IMR-90 (cell line): ENCODE data around the gene PAPSS2. TPM values are rescaled to one million over a fixed set of nuclear protein-coding genes. Genes with fewer than 3 reads are reported as not detected.

Source experiments
- ATAC-seq: fragments of 200-7000 bp; cut with Tn5 transposase; 2 replicates; pipeline ENCODE4 v1.9.1; 2020; ENCODE audit warnings: low read depth, mild to moderate bottlenecking, moderate library complexity
- Bru-seq: library from RNA; stranded (reverse); fragments of 400-500 nt; gene quantifications from one replicate; lab custom pipeline; 2021; lab: Mats Ljungman, UMichigan
- BruChase-seq, 2 experiments: library from RNA; stranded (reverse); fragments of 400-500 nt; gene quantifications; one replicate each; lab custom pipeline; 2021; lab: Mats Ljungman, UMichigan
- BruUV-seq: library from RNA; stranded (reverse); fragments of 400-500 nt; replicated peaks from 2 replicates; lab custom pipeline; 2021; lab: Mats Ljungman, UMichigan
- CTCF ChIA-PET: fragments of 300-600 bp; formaldehyde crosslinking; extraction: SDS; loops from one replicate; lab custom pipeline; 2021; ENCODE audit warnings: antibody characterized with exemption; lab: Yijun Ruan, JAX
- POLR2A ChIA-PET: fragments of 300-600 bp; sonication (Branson Sonifier 250); formaldehyde crosslinking; loops from one replicate; lab custom pipeline; 2022; ENCODE audit warnings: antibody characterized with exemption; ENCODE audit not compliant: unreplicated experiment; lab: Charles Lee
- DNase-seq: peaks from one replicate; pipeline ENCODE4 v3.0.0; 2013
- H2AFZ ChIP-seq: replicated peaks from 2 replicates; pipeline ENCODE3; 2013; ENCODE audit warnings: low read length, mild to moderate bottlenecking; ENCODE audit not compliant: poor library complexity
- H2AK5ac ChIP-seq: 2 replicates; pipeline ENCODE4 v1.6.1; 2013; ENCODE audit warnings: low read depth, low read length, inconsistent platforms
- H2AK9ac ChIP-seq: replicated peaks from 2 replicates; pipeline ENCODE3; 2013; ENCODE audit warnings: mild to moderate bottlenecking, low read depth, low read length, moderate library complexity; ENCODE audit not compliant: poor library complexity
- H2BK120ac ChIP-seq: 2 replicates; pipeline ENCODE4 v1.6.1; 2013; ENCODE audit warnings: low read depth, low read length, inconsistent platforms
- H2BK15ac ChIP-seq: 3 replicates; pipeline ENCODE4 v1.6.1; 2013; ENCODE audit warnings: low read depth, low read length, inconsistent platforms
- H2BK20ac ChIP-seq: 2 replicates; pipeline ENCODE4 v1.6.1; 2013; ENCODE audit warnings: low read depth, mild to moderate bottlenecking, inconsistent platforms, low read length, moderate library complexity
- H2BK5ac ChIP-seq: 2 replicates; pipeline ENCODE4 v1.6.1; 2013; ENCODE audit warnings: mild to moderate bottlenecking, low read depth, low read length, inconsistent platforms; ENCODE audit not compliant: poor library complexity, severe bottlenecking
- H3K14ac ChIP-seq: replicated peaks from 2 replicates; pipeline ENCODE4 v1.6.1; 2013; ENCODE audit warnings: low read depth, low read length, inconsistent platforms
- H3K18ac ChIP-seq: 2 replicates; pipeline ENCODE4 v1.6.1; 2013; ENCODE audit warnings: low read depth, low read length, control low read depth
- H3K23ac ChIP-seq: 2 replicates; pipeline ENCODE4 v1.6.1; 2013; ENCODE audit warnings: low read depth, low read length, inconsistent platforms
- H3K27ac ChIP-seq: 2 replicates; pipeline ENCODE4 v1.5.1; 2013; ENCODE audit warnings: mild to moderate bottlenecking, control low read depth, low read length; ENCODE audit not compliant: insufficient read depth
- H3K27me3 ChIP-seq: 2 replicates; pipeline ENCODE4 v1.6.1; 2013; ENCODE audit warnings: low read length; ENCODE audit not compliant: control insufficient read depth, insufficient read depth
- H3K36me3 ChIP-seq: 2 replicates; pipeline ENCODE4 v1.6.1; 2013; ENCODE audit warnings: low read length, mixed read lengths; ENCODE audit not compliant: control insufficient read depth, insufficient read depth
- H3K4ac ChIP-seq: 2 replicates; pipeline ENCODE4 v1.6.1; 2013; ENCODE audit warnings: low read depth, low read length, inconsistent platforms
- H3K4me1 ChIP-seq: 2 replicates; pipeline ENCODE4 v1.6.1; 2013; ENCODE audit warnings: low read length, mixed read lengths; ENCODE audit not compliant: control insufficient read depth, insufficient read depth
- H3K4me2 ChIP-seq: 2 replicates; pipeline ENCODE4 v1.6.1; 2013; ENCODE audit warnings: low read depth, mild to moderate bottlenecking, control low read depth, low read length, moderate library complexity
- H3K4me3 ChIP-seq: 2 replicates; pipeline ENCODE4 v1.5.1; 2013; ENCODE audit warnings: low read depth, mild to moderate bottlenecking, control low read depth, low read length, moderate library complexity; ENCODE audit not compliant: insufficient read depth
- H3K56ac ChIP-seq: 2 replicates; pipeline ENCODE4 v1.6.1; 2013; ENCODE audit warnings: low read length, inconsistent platforms; ENCODE audit not compliant: insufficient read depth; ENCODE audit errors: extremely low read depth
- H3K79me1 ChIP-seq, 2 experiments: 2 replicates each; pipeline ENCODE4 v1.6.1; 2013; ENCODE audit warnings: low read length in 2 of 2, inconsistent platforms in 1 of 2, low read depth in 1 of 2
- H3K9ac ChIP-seq: 2 replicates; pipeline ENCODE4 v1.6.1; 2013; ENCODE audit warnings: low read depth, low read length, control low read depth
- H3K9me1 ChIP-seq: 2 replicates; pipeline ENCODE4 v1.6.1; 2013; ENCODE audit warnings: low read length, inconsistent platforms; ENCODE audit not compliant: insufficient read depth
- H3K9me3 ChIP-seq: 2 replicates; pipeline ENCODE4 v1.6.1; 2013; ENCODE audit warnings: low read length; ENCODE audit not compliant: control insufficient read depth, insufficient read depth
- H4K20me1 ChIP-seq: 2 replicates; pipeline ENCODE4 v1.6.1; 2013; ENCODE audit warnings: low read length, inconsistent platforms; ENCODE audit not compliant: insufficient read depth
- H4K5ac ChIP-seq: 2 replicates; pipeline ENCODE4 v1.6.1; 2013; ENCODE audit warnings: mild to moderate bottlenecking, low read depth, low read length, control low read depth
- H4K8ac ChIP-seq, 2 experiments: 2 replicates each; pipeline ENCODE4 v1.6.1; 2013; ENCODE audit warnings: low read depth in 2 of 2, low read length in 2 of 2, control low read depth in 1 of 2, inconsistent platforms in 1 of 2
- H4K91ac ChIP-seq: 2 replicates; pipeline ENCODE4 v1.6.1; 2013; ENCODE audit warnings: low read depth, low read length, inconsistent platforms; ENCODE audit not compliant: insufficient read depth
- BHLHE40 ChIP-seq: fragments of 150-350 bp; IDR thresholded peaks from 2 replicates; pipeline ENCODE4 v1.6.1; 2016; ENCODE audit warnings: mild to moderate bottlenecking, low read depth, low read length
- MAFK ChIP-seq: IDR thresholded peaks from 2 replicates; pipeline ENCODE4 v1.6.1; 2012; ENCODE audit warnings: low read depth, low read length, improper control_type of control experiment
- MAZ ChIP-seq: IDR thresholded peaks from 2 replicates; pipeline ENCODE4 v1.6.1; 2012; ENCODE audit warnings: low read depth, mild to moderate bottlenecking, low read length, improper control_type of control experiment, moderate library complexity, borderline replicate concordance
- MXI1 ChIP-seq: IDR thresholded peaks from 2 replicates; pipeline ENCODE4 v1.6.1; 2012; ENCODE audit warnings: low read depth, mild to moderate bottlenecking, low read length, moderate library complexity, borderline replicate concordance
- NFE2L2 ChIP-seq: fragments of 150-350 bp; IDR thresholded peaks from 2 replicates; pipeline ENCODE4 v1.6.1; 2016; ENCODE audit warnings: low read depth, mild to moderate bottlenecking, low read length
- POLR2A ChIP-seq: IDR thresholded peaks from 2 replicates; pipeline ENCODE4 v1.6.1; 2012; ENCODE audit warnings: mild to moderate bottlenecking, low read depth, low read length
- RAD21 ChIP-seq: IDR thresholded peaks from 2 replicates; pipeline ENCODE4 v1.6.1; 2012; ENCODE audit warnings: low read length, improper control_type of control experiment
- RFX5 ChIP-seq: IDR thresholded peaks from 2 replicates; pipeline ENCODE4 v1.8.0; 2012; ENCODE audit warnings: low read depth, mild to moderate bottlenecking, low read length, moderate library complexity
- WGBS, 2 experiments: methylation state at CpG; one replicate each; pipeline versions ENCODE4 v1.1.5 to v1.1.7; 2013; ENCODE audit warnings: missing lambda C conversion rate in 2 of 2; ENCODE audit not compliant: insufficient read length in 1 of 2; ENCODE audit errors: extremely low coverage in 2 of 2; 5-methylcytosine and 5-hydroxymethylcytosine counted together
- dilution Hi-C: fragments of 300-500 bp; cut with HindIII; formaldehyde crosslinking; loops from one replicate; pipeline ENCODE4 v1.14.3; 2018; ENCODE audit warnings: low sequenced_read_pairs; ENCODE audit not compliant: unreplicated experiment
- in situ Hi-C: fragments of 300-500 bp; cut with MboI; formaldehyde crosslinking; loops from 3 replicates; pipeline ENCODE4 v1.14.3; 2019; ENCODE audit warnings: low sequenced_read_pairs, inconsistent platforms, mixed read lengths
- intact Hi-C: fragments of 100-400 bp; cut with micrococcal nuclease; formaldehyde crosslinking; loops from 2 replicates; pipeline ENCODE4 v1.10.0; 2022
- long read RNA-seq: library from polyadenylated mRNA; unstranded; transcript quantifications from one replicate; pipeline ENCODE4 v2.0.0, GENCODE V29; 2021; ENCODE audit not compliant: unreplicated experiment
- polyA plus RNA-seq, 3 experiments: library from polyadenylated mRNA; depleted of rRNA; stranded (reverse); fragments of >200 nt; gene quantifications; 2 replicates each; pipeline ENCODE4 v1.2.3, GENCODE V29; 2012; ENCODE audit warnings: low replicate concordance in 1 of 3
- total RNA-seq: library from RNA; depleted of rRNA; stranded (reverse); fragments of >200 nt; gene quantifications from 2 replicates; pipeline ENCODE4 v1.2.3, GENCODE V29; 2012; rRNA removed
- TF ChIP-seq, protein P1 (sequence below): fragments of 150-350 bp; IDR thresholded peaks from 2 replicates; pipeline ENCODE4 v1.6.1; 2017; ENCODE audit warnings: mild to moderate bottlenecking, antibody characterized with exemption, low read length, low read depth
- TF ChIP-seq, protein P2 (sequence below): conservative IDR thresholded peaks from 2 replicates; pipeline ENCODE4 v1.5.1; 2012; ENCODE audit warnings: mild to moderate bottlenecking, low read depth, low read length, improper control_type of control experiment

Gene PAPSS2
- 55.0 and 58.6 TPM in 2 replicates for total RNA-seq
- 51.1 and 63.3 TPM in 2 replicates for polyA plus RNA-seq (2012; rRNA removed)
- 27.9 and 34.6 TPM in 2 replicates for polyA plus RNA-seq (2012; cell fraction: cytosol; rRNA removed)
- 18.2 and 48.5 TPM in 2 replicates for polyA plus RNA-seq (2012; cell fraction: nucleus; rRNA removed; ENCODE audit: low replicate concordance)
- percentile 97 among the genes with signal in this experiment for Bru-seq, nascent RNA
- BruChase-seq, experiment 1, labeled RNA remaining after a 6-hour chase = percentile 95 among the genes with signal in this experiment
- BruChase-seq, experiment 2, labeled RNA remaining after a 2-hour chase = percentile 89 among the genes with signal in this experiment
- long read RNA-seq, transcript PAPSS2-201 (12 exons, 3,949 nt) = major isoform, 196 of 253 reads
- long read RNA-seq, partial matches to known transcripts = 45 of 253 reads
- long read RNA-seq, other reads (novel, unspliced or antisense) = 12 of 253 reads

GRCh38 chr10:87659571-87660483 lies at the start of gene PAPSS2:
Gene PAPSS2 (plus strand): TSS chr10:87659878. CDS start chr10:87659982, 104 bp downstream.
- ATAC-seq (peak; percentile 71), DNase-seq (peak; percentile 68)
- Histone ChIP-seq H3K4me3 (peak within 1 kb of the TSS; percentile 98), H2BK15ac (peak within 1 kb of the TSS; percentile 64; the same call in 2 of the 3 replicates), H2BK20ac (peak within 1 kb of the TSS; percentile 88), H2AK5ac (peak within 1 kb of the TSS; percentile 96), H3K9ac (peak within 1 kb of the TSS; percentile 83), H3K56ac (peak within 1 kb of the TSS; percentile 89), H3K4ac (peak within 1 kb of the TSS; percentile 92), H2AFZ (peak within 1 kb of the TSS; percentile 93), H3K4me2 (peak within 1 kb of the TSS; percentile 83), H3K9me3 (no peaks in the 10 kb centered on the region), H4K5ac (peak within 1 kb of the TSS; percentile 23), H4K8ac (peak within 1 kb of the TSS; percentile 51 to 88), H3K79me1 (peaks cover 8 to 56% of the 10 kb centered on the region in 2 experiments; a peak in 3 of 4 replicates), H4K91ac (peak within 1 kb of the TSS; percentile 87), H2BK120ac (peak within 1 kb of the TSS; percentile 80), H2AK9ac (peak within 1 kb of the TSS; percentile 74), H3K27me3 (no peaks in the 10 kb centered on the region), H3K23ac (peak within 1 kb of the TSS; percentile 78), H3K14ac (peak within 1 kb of the TSS; percentile 94), H4K20me1 (no peaks in the 10 kb centered on the region), H2BK5ac (peak within 1 kb of the TSS; percentile 78), H3K4me1 (peaks cover 14% of the 10 kb centered on the region), H3K9me1 (peaks cover 14% of the 10 kb centered on the region), H3K27ac (peak within 1 kb of the TSS; percentile 85), H3K18ac (peak within 1 kb of the TSS; percentile 82), H3K36me3 (no peaks in the 10 kb centered on the region; the same call in 1 of the 2 replicates)
- no TSS peak for BruUV-seq
- 0% methylated on average over 23 of the region's 82 CpGs; no CpG with 5 or more reads in 1 of the 2 experiments for WGBS, 2 experiments
- intact Hi-C loops = loop anchor here (1.0 to 5.0 kb wide), 4 partner anchors 47 to 727 kb away; no protein-coding TSS in a partner anchor
- in situ Hi-C loops = no loop called here
- CTCF ChIA-PET = interaction anchor here (0.7 to 1.1 kb wide), 2 partner anchors 10 to 61 kb away, joined by 3 read pairs; no protein-coding TSS in a partner anchor
- dilution Hi-C loops = no loop called here
- no peak for TF ChIP-seq NFE2L2
- peak; percentile 76 for TF ChIP-seq MAZ
- TF ChIP-seq RFX5 = no peak
- TF ChIP-seq, protein P1, sequence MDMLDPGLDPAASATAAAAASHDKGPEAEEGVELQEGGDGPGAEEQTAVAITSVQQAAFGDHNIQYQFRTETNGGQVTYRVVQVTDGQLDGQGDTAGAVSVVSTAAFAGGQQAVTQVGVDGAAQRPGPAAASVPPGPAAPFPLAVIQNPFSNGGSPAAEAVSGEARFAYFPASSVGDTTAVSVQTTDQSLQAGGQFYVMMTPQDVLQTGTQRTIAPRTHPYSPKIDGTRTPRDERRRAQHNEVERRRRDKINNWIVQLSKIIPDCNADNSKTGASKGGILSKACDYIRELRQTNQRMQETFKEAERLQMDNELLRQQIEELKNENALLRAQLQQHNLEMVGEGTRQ = no peak
- 0 out of 2 replicates have a peak, but pooled peaks have one; percentile 20 for TF ChIP-seq BHLHE40
- TF ChIP-seq, protein P2, sequence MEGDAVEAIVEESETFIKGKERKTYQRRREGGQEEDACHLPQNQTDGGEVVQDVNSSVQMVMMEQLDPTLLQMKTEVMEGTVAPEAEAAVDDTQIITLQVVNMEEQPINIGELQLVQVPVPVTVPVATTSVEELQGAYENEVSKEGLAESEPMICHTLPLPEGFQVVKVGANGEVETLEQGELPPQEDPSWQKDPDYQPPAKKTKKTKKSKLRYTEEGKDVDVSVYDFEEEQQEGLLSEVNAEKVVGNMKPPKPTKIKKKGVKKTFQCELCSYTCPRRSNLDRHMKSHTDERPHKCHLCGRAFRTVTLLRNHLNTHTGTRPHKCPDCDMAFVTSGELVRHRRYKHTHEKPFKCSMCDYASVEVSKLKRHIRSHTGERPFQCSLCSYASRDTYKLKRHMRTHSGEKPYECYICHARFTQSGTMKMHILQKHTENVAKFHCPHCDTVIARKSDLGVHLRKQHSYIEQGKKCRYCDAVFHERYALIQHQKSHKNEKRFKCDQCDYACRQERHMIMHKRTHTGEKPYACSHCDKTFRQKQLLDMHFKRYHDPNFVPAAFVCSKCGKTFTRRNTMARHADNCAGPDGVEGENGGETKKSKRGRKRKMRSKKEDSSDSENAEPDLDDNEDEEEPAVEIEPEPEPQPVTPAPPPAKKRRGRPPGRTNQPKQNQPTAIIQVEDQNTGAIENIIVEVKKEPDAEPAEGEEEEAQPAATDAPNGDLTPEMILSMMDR = no peak
- TF ChIP-seq RAD21 = no peak
- peak; percentile 63 for TF ChIP-seq POLR2A
- 0 out of 2 replicates have a peak, but pooled peaks have one; percentile 19 for TF ChIP-seq MXI1
- TF ChIP-seq MAFK = no peak
- POLR2A ChIA-PET = interaction anchor here (0.7 kb wide), 1 partner anchor 20 kb away, joined by 6 read pairs; no protein-coding TSS in a partner anchor
